ENCODE measurements around the gene GPR84. TPM values are rescaled to one million over a fixed set of nuclear protein-coding genes. Genes with fewer than 3 reads are reported as not detected.
A peak's percentile ranks its signal among the peaks of the same experiment; 100 is the strongest.

The GPR84 gene
- polyA plus RNA-seq, 1 donor: 0.15 TPM

DNA sequence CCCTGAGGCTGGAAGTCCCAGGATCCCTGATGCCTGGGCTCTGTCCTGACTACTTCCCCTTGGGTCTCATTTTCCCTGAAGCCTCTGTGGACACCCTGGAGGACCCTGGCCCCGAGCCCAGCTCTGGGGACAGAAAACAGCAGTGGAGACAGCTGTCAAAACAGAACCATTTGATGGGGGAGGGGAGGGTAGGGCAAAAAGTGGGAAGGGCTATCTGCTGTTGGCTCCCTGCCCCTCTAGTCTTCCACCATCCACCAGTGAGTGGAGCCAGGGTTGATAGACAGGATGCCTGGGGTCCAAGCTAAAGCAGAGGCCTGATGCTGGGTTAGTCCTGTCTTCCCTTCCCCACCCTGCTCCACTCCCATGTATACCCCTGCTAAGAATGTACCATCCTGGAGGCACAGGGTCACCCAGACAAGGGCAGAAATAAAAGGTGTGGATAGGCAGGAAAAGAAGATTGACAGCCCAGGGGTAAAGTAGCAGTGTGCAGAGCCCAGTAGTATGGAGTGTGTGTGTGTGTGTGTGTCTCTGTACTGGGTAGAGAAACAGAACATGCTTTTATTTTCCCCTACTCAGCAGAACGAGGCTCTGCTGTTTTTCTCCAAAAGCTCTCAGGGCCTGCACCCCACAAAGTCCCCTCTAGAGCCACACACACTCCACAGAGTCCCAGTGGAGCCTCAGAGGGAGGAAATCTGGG, 10.4 kb upstream of the GPR84 start:
- DNase-seq: no peak

DNA sequence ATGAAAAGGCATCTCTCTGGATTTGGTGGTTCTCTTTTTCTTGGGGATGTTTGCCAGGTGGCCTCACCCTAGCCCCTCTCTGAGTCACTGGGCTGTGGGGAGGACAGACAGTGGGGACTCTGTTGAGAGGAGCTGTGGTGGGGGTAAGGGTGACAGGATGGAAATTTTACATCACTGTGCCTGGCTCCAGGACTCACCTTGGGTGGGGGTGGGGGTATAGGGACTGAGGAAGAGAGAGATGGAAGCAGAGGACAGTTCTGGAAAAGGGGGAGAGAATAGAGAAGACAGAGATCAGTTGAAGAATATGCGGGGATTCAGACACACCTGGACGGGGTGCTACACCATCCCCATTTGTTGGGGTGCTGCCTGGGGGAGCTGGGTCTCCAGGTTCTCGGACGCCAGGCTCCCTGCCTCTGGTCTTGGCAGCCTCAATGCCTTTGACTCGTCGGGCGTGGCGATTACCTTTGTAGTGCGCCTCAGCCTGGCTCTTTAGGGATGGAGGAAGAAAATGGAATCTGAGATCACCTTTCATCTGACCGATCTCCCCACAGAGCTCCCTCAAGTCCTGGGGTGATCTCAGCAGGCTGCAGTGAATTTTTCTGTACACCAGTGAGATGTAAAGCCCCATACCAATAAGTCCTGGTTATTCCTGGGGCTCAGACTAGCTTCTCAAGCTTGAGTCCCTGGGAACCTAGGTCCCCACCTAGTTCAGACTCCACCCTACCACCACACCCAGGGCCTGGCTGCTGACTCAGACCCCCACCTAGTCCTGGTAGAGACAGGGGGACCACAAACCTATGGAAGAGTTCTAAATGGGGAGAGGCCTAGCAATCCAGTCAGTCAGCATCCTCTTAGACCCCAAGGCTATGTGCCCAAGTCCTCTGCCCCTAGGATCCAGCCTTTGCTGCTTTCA, 9.6 kb upstream of the GPR84 start:
- DNase-seq: no peak

DNA sequence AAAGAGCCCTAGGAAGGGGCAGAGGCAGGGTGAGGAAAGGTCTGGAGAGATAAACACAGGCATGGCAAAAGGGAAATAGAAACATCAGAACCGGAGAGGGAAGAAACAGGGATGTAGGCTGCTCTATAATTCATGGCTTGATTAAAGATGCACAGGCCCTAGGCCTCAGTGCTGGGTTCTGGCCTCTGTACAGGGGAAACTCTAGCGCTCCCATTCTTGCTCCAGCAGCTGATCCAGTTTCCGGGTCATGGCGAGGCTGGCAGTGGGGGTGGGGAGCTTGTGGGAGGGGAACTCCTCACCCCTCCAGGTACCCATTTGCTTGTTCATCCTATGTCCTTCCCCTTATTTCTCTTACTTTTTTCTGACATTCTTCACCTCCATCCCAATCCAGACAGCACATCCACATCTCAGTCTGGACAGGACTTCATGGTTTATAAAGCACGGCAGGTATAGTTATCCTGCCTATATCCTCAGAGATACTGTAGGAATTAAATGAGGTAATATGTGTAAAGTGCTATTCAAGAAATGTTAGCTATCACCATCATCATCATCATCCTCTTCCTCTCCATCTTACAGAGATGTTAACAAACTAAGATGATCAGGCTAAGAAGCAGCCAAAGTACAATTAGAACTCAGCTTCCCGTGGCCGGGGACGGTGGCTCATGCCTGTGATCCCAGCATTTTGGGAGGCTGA, 8.0 kb upstream of the GPR84 start:
- no peak for DNase-seq

DNA sequence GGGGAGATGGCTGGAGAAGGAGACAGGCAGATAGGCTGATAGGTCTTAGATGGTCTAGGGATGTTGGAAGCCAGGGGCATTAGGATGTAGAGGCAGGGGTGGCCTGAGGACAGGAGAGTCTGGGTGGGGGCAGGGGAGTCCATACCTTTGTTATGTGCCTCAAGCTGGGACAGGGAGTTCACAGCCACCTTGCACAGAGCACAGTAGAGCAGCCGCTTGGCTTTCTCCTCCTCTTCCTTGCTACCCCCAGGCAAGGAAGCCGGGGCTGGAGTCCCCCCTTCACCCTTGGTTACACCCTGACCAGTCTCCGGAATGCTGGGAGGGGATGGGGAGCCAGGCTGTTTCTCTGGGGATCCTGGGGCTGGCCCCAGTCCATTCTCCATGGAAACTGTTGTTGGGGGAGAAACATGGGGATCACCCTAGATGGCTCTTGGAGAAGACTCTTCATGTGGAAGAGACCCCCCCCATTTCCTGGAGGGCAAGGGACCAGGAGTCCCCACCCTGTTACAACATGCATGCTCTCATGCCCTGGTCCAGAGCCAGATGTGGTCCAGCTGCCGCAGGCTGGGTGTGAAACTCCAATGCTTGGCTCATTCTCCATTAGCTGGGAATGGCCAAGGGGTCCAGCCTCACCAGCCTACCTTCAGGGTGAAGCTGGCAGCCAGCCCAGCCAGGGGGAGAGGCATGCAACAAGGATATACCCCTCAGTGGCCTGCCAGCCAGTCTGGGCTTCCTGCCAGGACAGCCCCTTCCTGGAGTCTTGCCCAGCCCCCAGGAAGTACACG, 7.2 kb upstream of the GPR84 start:
- no peak for DNase-seq

DNA sequence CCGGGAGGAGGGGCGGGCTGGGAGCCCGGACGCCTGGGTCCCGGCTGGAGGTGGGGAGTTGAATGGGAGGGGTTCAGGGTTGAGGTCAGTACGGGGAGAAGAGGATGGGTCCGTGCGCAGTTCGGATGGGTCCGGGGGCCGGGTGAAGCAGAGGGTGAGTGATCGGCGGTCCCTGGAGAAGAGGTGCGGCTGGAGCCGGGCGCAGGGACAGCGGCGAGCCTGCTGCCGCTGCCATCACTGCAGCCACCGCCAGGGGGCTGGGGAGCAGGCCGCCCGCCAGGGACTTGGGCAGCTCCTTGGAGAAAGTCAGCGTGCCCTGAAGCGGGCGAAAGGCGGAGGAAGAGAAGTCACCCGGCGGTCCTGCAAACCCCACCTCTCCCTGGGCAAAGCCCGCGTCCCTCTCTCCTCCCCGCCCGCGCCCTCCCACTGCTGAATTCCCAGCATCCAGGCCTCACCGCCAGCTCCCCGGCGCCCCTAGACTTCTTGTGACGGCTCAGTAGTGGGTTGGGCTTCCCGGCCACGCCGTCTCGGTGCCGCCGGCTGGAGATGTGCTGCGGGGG, 6.0 kb upstream of the GPR84 start:
- DNase-seq: peak; percentile 83

DNA sequence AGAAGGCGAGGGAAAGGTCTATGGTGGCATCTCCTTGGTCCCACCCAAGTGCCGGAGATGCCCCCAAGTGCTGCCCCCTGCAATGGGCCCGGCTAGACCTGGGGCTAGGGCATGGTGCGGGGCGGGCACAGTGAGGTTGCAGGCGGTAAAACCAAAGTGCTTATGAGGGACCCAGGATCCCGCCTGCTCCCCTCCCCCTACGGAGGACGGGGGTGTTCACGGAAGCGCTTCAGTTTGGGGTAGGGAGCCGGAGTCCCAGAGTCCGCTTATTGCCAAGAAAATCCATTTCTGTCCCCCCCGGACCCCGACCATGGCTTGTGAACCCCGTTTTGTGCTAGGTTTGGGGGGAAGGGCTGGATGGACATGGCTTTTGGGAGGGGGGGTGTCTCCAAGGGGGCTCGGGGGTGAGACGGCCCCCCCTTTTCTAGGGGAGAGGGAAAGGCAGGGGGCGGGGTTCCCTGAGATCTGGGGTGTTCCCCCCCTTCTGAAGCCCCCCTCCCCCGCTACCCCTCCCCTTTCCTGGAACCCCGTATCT, 5.4 kb upstream of the GPR84 start:
- no peak for DNase-seq

DNA sequence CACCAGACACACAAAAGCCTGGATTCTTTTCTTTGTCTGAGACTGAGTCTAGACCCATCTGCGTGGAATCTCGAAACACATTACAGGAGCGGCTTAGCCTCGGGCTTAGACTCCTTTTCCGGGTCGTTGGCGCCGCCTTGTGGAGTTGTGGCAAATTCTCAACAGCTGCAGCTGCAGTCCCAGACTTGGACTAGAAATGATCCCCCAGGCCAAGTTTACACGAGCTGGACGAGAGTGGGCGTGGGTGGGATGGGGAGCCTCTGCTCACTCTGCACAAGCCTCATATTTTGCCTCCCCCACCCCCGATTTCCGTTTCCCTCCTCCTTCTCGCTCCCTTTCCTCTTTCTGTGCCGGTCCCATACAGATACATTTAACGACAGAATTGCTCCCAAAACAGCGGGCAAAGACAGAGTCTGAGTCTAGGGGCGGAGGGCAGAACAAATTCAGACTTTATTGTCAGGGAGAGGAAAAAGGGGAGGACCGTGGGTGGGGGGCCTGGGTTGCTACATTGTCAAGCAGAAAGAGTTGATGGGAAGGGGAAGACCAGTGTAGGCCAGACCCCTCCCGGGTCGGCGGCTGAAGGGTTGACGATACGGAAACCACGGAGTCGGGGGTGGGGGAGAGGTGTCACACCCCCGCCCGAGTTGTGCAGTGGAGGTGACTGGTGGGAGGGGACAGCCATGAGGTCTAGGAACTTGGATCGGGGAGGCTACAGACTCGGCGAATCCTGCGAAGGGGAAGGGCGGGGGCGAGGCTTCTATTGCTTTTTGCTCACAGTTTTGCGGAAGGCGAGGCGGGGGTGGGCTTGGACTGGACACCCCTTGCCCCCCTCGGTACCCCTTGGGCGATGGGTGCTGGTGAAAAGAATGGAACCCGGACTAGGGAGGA, 4.7 kb upstream of the GPR84 start:
- DNase-seq: peak; percentile 95

DNA sequence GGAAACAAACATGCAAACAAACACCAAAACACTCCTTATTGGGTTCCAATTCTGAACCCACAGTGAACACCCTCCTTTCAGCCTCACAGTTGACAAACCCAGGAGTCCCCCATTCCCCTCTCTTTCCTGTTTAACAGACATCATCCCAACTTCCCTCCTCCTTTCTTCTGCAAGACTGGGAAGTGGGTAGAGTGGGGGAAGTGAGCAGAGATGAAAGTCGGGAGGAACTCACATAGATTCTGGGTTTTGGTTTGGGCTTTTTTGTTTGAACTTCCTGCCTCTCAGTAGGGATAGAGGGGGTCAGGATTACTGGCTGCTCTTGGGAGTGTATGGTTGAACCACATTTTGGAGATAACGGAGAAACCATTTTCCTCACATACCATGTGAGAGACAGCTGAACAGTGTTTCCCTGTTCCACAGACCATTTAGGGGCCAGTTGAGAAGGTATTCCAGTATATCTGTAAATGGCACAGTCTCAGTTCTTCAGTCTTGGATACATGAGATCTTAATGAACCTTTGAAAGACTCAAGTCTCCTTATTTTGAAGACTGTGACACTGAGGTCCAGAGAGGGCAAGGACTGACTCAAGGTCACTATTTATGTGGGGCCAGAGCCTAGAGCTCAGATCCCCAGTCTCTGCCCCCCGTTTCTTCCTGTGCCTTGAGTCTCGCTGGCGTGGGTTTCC, 3.9 kb upstream of the GPR84 start:
- no peak for DNase-seq

DNA sequence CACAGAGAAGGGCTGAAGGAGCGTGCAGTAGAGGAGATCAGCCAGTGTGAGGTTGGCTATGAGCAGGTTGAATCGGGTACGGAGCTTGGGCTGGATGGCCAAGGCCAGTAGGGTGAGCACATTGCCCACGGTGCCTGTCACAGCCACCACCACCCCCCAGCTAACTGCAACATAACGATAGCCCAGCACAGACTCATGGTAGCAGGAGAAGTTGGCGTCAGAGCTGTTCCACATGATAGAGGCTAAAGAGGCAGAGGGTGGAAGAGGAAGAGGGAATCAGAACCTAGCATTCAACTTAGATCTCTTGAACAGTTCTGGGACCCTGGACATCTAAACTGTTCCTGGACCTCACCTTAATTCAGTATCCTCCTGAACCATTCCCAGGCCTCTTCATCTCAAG, 668 bp downstream of the GPR84 start:
- no peak for DNase-seq

DNA sequence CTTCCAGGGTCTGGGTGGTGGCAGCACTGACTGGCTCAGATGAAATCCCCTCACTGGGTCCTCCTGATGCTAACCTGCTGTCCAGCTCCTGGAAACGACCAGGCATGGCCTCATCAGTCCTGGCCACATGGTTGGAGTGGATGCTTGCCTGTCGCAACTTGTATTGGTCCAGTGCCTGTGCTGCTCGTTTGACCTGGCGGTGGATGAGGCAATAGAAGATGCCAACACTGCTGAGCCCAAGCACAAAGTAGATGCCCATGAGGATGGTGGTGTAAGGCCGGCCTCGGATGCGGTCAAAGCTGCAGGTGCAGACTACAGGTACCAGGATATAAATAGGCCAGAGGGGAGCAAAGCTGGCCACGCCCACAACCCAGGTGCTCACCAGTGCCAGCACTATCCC, 1.2 kb downstream of the GPR84 start:
- no peak for DNase-seq

DNA sequence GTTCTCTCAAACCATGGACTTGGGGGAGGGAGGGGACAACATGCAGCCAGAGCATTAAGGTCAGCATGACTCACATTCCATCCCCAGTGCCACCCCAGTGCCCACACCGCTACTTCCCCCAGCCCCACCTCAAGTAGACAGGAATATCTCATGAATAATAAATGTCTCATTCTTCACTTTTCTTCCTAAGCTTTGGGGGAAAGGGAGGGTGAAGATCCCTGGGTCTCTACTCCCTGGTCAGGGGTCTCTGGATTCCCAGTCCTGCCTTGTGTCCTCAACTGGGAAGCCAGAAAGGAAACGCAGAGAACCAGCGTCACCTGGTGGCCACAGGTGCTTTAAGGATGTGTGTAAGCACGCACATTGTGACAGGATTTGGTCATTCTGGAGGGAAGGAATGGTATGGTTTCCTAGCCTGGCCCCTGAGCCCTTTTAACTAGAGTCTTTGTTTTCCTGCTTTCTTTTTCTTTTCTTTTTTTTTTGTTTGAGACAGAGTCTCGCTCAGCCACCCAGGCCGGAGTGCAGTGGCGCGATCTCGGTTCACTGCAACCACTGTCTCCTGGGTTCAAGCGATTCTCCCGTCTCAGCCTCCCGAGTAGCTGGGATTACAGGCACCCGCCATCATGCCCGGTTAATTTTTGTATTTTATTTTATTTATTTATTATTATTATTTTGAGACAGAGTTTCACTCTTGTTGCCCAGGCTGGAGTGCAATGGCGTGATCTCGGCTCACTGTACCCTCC, 3.4 kb downstream of the GPR84 start:
- DNase-seq: peak; percentile 94

DNA sequence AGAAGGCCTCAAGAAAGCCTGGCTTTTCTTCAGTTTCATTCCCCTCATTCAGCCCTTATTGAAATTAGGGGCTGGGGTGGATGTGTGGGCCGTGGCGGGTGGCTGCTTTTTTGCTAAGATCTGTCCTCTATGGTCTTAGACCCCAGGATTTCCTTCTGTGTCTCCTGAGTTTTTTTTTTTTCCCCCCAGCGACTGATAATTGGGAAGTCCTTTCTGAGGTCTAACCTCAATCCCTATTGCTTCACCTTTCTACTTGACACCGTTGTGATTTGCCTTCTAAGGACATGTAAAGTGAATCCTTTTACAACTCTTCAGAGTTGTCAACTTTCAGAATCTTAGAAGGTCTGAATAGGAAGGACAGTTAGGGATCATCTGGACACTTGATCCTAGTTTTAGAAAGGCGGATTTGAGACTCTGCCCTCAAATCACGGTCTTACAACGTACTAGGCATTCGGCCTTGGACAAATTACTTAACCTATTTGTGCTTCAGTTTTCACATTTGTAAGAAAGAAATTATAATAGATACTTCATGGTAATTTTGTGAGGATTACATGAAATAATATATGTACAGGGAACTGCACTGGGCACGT, 4.4 kb downstream of the GPR84 start:
- no peak for DNase-seq

DNA sequence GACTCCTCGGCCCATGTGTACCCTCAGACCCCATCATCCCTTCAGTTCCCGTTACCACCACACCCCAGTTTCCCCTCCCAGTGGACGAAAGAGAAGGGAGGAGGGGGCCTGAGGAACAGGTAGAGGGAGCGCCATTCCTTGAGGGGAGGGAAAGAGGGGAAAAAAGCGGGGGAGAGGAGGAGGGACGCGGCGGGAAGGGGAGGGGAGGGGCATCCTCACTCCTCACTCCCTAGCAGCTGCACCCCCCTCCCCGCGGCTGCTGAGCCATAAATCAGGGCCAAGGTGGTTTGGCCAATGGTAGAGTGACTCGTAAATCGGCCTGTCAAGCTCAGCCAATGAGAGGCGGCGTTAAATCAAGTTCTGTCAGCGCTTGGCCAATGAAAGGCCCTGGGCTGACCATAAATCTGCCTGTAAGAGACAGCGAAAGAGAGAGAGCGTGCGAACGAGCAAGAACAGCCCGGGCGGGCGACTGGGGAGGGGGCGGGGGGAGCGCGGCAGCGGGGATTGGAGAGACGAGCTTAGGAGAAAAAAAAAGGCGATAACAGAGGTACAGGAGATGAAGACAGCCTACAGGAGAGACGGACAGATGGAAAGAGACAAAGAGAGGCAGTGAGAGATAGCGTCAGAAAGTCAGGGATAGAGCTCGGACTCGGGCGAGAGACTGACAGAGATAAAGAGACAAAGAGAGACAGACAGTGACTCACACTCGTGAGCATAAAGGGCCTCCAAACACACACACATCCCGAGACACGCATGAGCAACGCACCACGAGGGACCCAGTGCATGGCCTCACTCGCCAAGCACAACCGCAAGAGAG, 5.1 kb downstream of the GPR84 start:
- DNase-seq: peak; percentile 100

DNA sequence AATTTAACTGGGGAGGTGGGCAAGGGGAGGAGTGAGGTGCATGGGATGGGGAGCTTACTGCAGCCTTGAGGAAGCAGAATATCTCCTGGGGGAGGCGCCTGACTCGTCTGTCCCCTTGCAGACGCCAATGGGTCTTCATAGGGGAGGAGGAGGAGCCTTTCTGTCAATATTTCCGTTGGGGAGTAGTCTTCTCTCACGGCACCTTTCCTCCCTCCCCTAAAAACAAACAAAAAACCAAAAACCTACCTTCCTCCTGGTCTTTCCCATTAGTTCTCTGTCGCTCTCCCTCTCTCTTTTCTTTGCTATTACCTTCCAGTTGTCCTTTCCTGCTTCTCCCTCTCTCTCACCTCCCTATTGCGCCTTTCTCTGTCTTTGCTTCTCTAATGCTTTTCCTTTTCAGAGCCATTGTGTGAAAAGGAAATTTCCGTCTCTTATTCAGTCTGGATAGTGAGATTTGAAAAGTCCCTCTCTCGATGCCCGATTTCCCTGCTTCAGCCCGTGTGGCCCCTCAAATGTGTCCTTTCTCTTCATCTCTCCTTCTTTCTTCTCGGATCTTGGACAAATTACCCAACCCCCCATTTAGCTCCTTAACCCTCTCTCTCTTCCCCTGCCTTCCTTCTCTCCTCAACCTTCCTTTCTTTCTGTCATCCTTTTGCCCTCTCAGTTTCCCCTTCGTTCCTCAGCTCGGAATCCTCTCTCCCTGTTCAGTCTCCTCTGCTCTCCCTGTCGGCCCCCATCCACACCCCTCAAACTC, 5.9 kb downstream of the GPR84 start:
- no peak for DNase-seq

DNA sequence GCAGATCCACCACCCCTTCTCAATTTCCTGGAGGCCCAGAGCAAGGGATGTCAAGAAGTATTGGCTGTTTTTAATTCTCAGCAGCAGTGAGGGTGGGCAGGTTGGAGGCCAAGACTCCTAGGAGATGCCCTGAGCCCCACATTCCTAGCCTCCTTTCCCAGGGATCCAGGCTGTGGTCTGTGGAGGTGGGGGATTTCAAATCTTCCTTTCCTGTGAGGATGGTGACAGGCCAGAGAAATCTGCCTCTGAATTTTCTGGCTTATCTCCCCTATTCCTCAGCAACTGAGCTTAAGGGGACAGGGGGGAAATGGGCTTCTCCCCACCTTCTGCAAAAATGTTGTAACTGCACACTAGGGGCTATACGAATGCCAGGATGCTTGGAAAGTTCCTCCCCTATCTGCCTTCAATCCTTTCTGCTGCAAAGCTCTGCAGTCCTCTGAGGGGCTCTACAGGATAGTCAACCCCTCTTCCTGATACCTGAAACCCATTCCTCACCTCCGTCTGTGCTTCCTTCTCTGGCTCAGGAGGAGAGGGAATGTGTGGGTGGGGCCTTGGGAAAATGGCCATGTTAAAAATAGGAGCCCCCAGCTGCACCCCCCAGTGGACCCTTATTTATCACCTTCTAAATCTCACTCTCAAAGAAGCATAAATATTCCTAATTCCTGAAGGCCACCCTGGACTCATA, 6.6 kb downstream of the GPR84 start:
- no peak for DNase-seq

DNA sequence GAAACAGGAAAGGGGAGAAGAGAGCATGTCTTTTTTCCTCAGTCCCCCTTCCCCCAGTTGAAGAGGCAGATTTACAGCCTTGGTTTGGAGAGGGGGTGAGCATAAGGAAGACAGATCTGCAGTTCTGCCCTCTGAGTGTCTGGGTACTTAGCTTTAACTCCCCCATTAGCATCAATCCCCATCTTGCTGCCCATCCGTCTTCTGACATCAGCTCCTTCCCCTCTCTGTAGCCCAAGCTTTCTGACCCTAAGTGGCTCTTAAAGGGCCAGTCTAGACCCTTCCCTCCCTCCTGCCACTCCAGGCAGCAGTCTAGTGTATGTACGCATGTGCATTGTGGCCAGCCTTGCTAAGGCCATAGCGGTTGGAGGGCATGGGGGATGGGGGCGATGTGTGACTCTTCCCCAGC, 7.3 kb downstream of the GPR84 start:
- DNase-seq: no peak

Data from left kidney (tissue), 2 donors.